ENCODE results near the gene PEAR1. TPM values are rescaled to one million over a fixed set of nuclear protein-coding genes. Genes with fewer than 3 reads are reported as not detected.
"Not testable (repeated sequence)": the region's sequence is repeated elsewhere in the genome, so short reads cannot be mapped to it uniquely, and the experiment has no call there.

Gene PEAR1
- total RNA-seq, 1 donor from 2014 or later, result 50.7 TPM

GRCh38 chr1:156926175-156926574 lies 32.7 kb downstream of the PEAR1 start:
- peaks cover 8% of the 10 kb centered on the region for H3K36me3 Mint-ChIP-seq (ENCODE audit: low read depth, unreplicated experiment)
- H3K27me3 Mint-ChIP-seq (ENCODE audit: unreplicated experiment), result peaks cover 48% of the 10 kb centered on the region
- H3K27ac Mint-ChIP-seq (ENCODE audit: unreplicated experiment), result no peak overlapping the region
- H3K4me3 Mint-ChIP-seq (ENCODE audit: unreplicated experiment), result no peak overlapping the region
- no peak for DNase-seq (ENCODE audit: low spot score)
- TF ChIP-seq CTCF (IDR thresholded peaks at IDR 0.05; ENCODE audit: unreplicated experiment), result no peak
- no peaks in the 10 kb centered on the region for H3K9me3 Mint-ChIP-seq (ENCODE audit: unreplicated experiment)
- H3K4me1 Mint-ChIP-seq (ENCODE audit: unreplicated experiment), result peaks cover 19% of the 10 kb centered on the region

GRCh38 chr1:156926695-156927094 lies 33.2 kb downstream of the PEAR1 start:
- Mint-ChIP-seq H3K4me3 (ENCODE audit: unreplicated experiment) (peak overlapping the region; percentile 69), H3K27me3 (ENCODE audit: unreplicated experiment) (peaks cover 48% of the 10 kb centered on the region), H3K4me1 (ENCODE audit: unreplicated experiment) (peaks cover 14% of the 10 kb centered on the region)
- not testable (repeated sequence) for DNase-seq (ENCODE audit: low spot score); H3K36me3 Mint-ChIP-seq (ENCODE audit: low read depth, unreplicated experiment); H3K9me3 Mint-ChIP-seq (ENCODE audit: unreplicated experiment); H3K27ac Mint-ChIP-seq (ENCODE audit: unreplicated experiment)

GRCh38 chr1:156927215-156928042 lies 33.9 kb downstream of the PEAR1 start:
- H3K9me3 Mint-ChIP-seq (ENCODE audit: unreplicated experiment), result no peaks in the 10 kb centered on the region
- peak; percentile 46 for TF ChIP-seq CTCF (IDR thresholded peaks at IDR 0.05; ENCODE audit: unreplicated experiment)
- peak overlapping the region; percentile 69 for H3K4me3 Mint-ChIP-seq (ENCODE audit: unreplicated experiment)
- peak overlapping the region; percentile 54 for H3K27ac Mint-ChIP-seq (ENCODE audit: unreplicated experiment)
- H3K27me3 Mint-ChIP-seq (ENCODE audit: unreplicated experiment), result peaks cover 43% of the 10 kb centered on the region
- H3K36me3 Mint-ChIP-seq (ENCODE audit: low read depth, unreplicated experiment), result peaks cover 6% of the 10 kb centered on the region
- peaks cover 12% of the 10 kb centered on the region for H3K4me1 Mint-ChIP-seq (ENCODE audit: unreplicated experiment)
- DNase-seq (ENCODE audit: low spot score), result peak; percentile 89

GRCh38 chr1:156928043-156928602 lies 34.6 kb downstream of the PEAR1 start:
- Mint-ChIP-seq H3K4me1 (ENCODE audit: unreplicated experiment) (peaks cover 12% of the 10 kb centered on the region), H3K36me3 (ENCODE audit: low read depth, unreplicated experiment) (peaks cover 6% of the 10 kb centered on the region), H3K27me3 (ENCODE audit: unreplicated experiment) (peaks cover 42% of the 10 kb centered on the region), H3K27ac (ENCODE audit: unreplicated experiment) (peak overlapping the region; percentile 54), H3K9me3 (ENCODE audit: unreplicated experiment) (no peaks in the 10 kb centered on the region), H3K4me3 (ENCODE audit: unreplicated experiment) (peak overlapping the region; percentile 76)
- DNase-seq (ENCODE audit: low spot score), result no peak
- TF ChIP-seq CTCF (IDR thresholded peaks at IDR 0.05; ENCODE audit: unreplicated experiment), result peak; percentile 4

- Mint-ChIP-seq H3K27ac (ENCODE audit: unreplicated experiment) (no peak overlapping the region), H3K36me3 (ENCODE audit: low read depth, unreplicated experiment) (peaks cover 6% of the 10 kb centered on the region), H3K9me3 (ENCODE audit: unreplicated experiment) (no peaks in the 10 kb centered on the region), H3K4me1 (ENCODE audit: unreplicated experiment) (peaks cover 9% of the 10 kb centered on the region), H3K4me3 (ENCODE audit: unreplicated experiment) (no peak overlapping the region), H3K27me3 (ENCODE audit: unreplicated experiment) (peaks cover 38% of the 10 kb centered on the region)
- TF ChIP-seq CTCF (IDR thresholded peaks at IDR 0.05; ENCODE audit: unreplicated experiment), result no peak
- no peak for DNase-seq (ENCODE audit: low spot score)
Observed at GRCh38 chr1:156929596-156930238, 36.2 kb downstream of the PEAR1 start.

All from endothelial cell (in vitro differentiated cells).